Gastroesophageal sphincter (tissue), 4 donors: ENCODE measurements around the gene RUNX2. TPM values are rescaled to one million over a fixed set of nuclear protein-coding genes. Genes with fewer than 3 reads are reported as not detected.

ENCODE experiments used
- ATAC-seq: fragments of 150-250 bp; one replicate; pipeline ENCODE4 v1.9.1; 2016; ENCODE audit warnings: mild to moderate bottlenecking, moderate library complexity
- H3K27ac ChIP-seq, 4 donors: fragments of 200-600 bp; sonication (generic) in 3 of 4; 1 replicate in 3 of 4; 2 replicates in 1 of 4; pipeline ENCODE4 v1.5.1; 2016 to 2019
- H3K27me3 ChIP-seq: fragments of 200-600 bp; sonication (generic); one replicate; pipeline ENCODE4 v1.5.1; 2019
- H3K36me3 ChIP-seq, 2 donors: fragments of 200-600 bp; sonication (generic); one replicate each; pipeline ENCODE4 v1.5.1; 2019; ENCODE audit warnings: control low read depth in 1 of 2
- H3K4me1 ChIP-seq, 3 donors: fragments of 200-600 bp; sonication (generic); 1 replicate in 2 of 3; 2 replicates in 1 of 3; pipeline ENCODE4 v1.5.1; 2016 to 2019; ENCODE audit warnings: control low read depth in 2 of 3
- H3K4me3 ChIP-seq, 2 donors: fragments of 200-600 bp; sonication (generic); one replicate each; pipeline ENCODE4 v1.5.1; 2019; ENCODE audit warnings: mild to moderate bottlenecking in 1 of 2, moderate library complexity in 1 of 2
- H3K9me3 ChIP-seq, 3 donors: fragments of 200-600 bp; sonication (generic); one replicate each; pipeline ENCODE4 v1.5.1; 2017 to 2019; ENCODE audit warnings: control low read depth in 2 of 3
- EP300 ChIP-seq: sonication (generic); formaldehyde crosslinking; IDR thresholded peaks from one replicate; pipeline ENCODE4 v1.6.1; 2017; ENCODE audit warnings: antibody characterized with exemption, mild to moderate bottlenecking
- POLR2A ChIP-seq, 2 donors: fragments of 450-650 bp; IDR thresholded peaks; one replicate each; pipeline ENCODE4 v1.6.1; 2017; ENCODE audit warnings: antibody characterized with exemption in 2 of 2, mild to moderate bottlenecking in 2 of 2, moderate library complexity in 1 of 2
- POLR2AphosphoS5 ChIP-seq: sonication (generic); formaldehyde crosslinking; IDR thresholded peaks from one replicate; pipeline ENCODE4 v1.6.1; 2017; ENCODE audit warnings: antibody characterized with exemption
- WGBS, 2 donors: methylation state at CpG; one replicate each; pipeline ENCODE4 v1.1.5; 2018; ENCODE audit warnings: low coverage in 1 of 2; 5-methylcytosine and 5-hydroxymethylcytosine counted together
- total RNA-seq, 4 donors: library from RNA; depleted of rRNA; stranded (reverse); fragments of >200 nt; gene quantifications; one replicate each; pipeline ENCODE4 v1.1.0, GENCODE V29; 2016
- TF ChIP-seq, protein P1 (sequence below), 4 experiments: fragments of 200-600 bp in 2 of 4; fragments of 450-650 bp in 2 of 4; sonication (generic) in 1 of 4; IDR thresholded peaks; one replicate each; pipeline ENCODE4 v1.5.1; 2017 to 2019; ENCODE audit warnings: antibody characterized with exemption in 4 of 4, mild to moderate bottlenecking in 2 of 4, moderate library complexity in 2 of 4

RUNX2 gene
- total RNA-seq, 4 donors from 2014 or later = 0.16 to 0.94 (median 0.65) TPM

GRCh38 chr6:45574885-45575284 lies 246.8 kb downstream of the RUNX2 start:
- Histone ChIP-seq H3K27ac (no peak overlapping the region), H3K4me3 (no peak overlapping the region), H3K27me3 (no peaks in the 10 kb centered on the region), H3K4me1 (peaks cover 0 to 10% (median 0%) of the 10 kb centered on the region in 3 donors), H3K36me3 (no peaks in the 10 kb centered on the region), H3K9me3 (no peaks in the 10 kb centered on the region)
- WGBS, 2 donors = no CpG with 5 or more reads among the region's 1 CpG
- no peak for ATAC-seq
- no peak for TF ChIP-seq POLR2A (IDR thresholded peaks at IDR 0.05)

- peaks cover 0 to 10% (median 0%) of the 10 kb centered on the region in 3 donors for H3K4me1 ChIP-seq
- no peak overlapping the region for H3K4me3 ChIP-seq
- no peak overlapping the region for H3K27ac ChIP-seq
- ATAC-seq = no peak
- peaks cover 0 to 2% (median 0%) of the 10 kb centered on the region in 3 donors for H3K9me3 ChIP-seq
- no peaks in the 10 kb centered on the region for H3K27me3 ChIP-seq
- TF ChIP-seq POLR2A (IDR thresholded peaks at IDR 0.05) = no peak
- TF ChIP-seq, protein P1, sequence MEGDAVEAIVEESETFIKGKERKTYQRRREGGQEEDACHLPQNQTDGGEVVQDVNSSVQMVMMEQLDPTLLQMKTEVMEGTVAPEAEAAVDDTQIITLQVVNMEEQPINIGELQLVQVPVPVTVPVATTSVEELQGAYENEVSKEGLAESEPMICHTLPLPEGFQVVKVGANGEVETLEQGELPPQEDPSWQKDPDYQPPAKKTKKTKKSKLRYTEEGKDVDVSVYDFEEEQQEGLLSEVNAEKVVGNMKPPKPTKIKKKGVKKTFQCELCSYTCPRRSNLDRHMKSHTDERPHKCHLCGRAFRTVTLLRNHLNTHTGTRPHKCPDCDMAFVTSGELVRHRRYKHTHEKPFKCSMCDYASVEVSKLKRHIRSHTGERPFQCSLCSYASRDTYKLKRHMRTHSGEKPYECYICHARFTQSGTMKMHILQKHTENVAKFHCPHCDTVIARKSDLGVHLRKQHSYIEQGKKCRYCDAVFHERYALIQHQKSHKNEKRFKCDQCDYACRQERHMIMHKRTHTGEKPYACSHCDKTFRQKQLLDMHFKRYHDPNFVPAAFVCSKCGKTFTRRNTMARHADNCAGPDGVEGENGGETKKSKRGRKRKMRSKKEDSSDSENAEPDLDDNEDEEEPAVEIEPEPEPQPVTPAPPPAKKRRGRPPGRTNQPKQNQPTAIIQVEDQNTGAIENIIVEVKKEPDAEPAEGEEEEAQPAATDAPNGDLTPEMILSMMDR (IDR thresholded peaks at IDR 0.05) = no peak
- no peak for TF ChIP-seq POLR2AphosphoS5
- TF ChIP-seq EP300 = no peak
- whole genome bisulfite sequencing, 2 donors = 82 to 91% methylated on average over 3 to 11 of the region's 15 CpGs
- H3K36me3 ChIP-seq = no peaks in the 10 kb centered on the region
Measured at GRCh38 chr6:45576648-45577624, 248.8 kb downstream of the RUNX2 start.

- H3K4me3 ChIP-seq = no peak overlapping the region
- peaks cover 0 to 10% (median 0%) of the 10 kb centered on the region in 3 donors for H3K9me3 ChIP-seq
- TF ChIP-seq, protein P1 (IDR thresholded peaks at IDR 0.05) = no peak
- TF ChIP-seq POLR2AphosphoS5 (no peak), EP300 (no peak), POLR2A (IDR thresholded peaks at IDR 0.05) (no peak)
- no peaks in the 10 kb centered on the region for H3K36me3 ChIP-seq
- H3K27me3 ChIP-seq = no peaks in the 10 kb centered on the region
- no peak for ATAC-seq
- WGBS, 2 donors = 63 to 84% methylated on average over 9 of the region's 9 CpGs
- H3K27ac ChIP-seq = no peak overlapping the region
- H3K4me1 ChIP-seq = peaks cover 0 to 10% (median 0%) of the 10 kb centered on the region in 3 donors
Measured at GRCh38 chr6:45577836-45578504, 249.8 kb downstream of the RUNX2 start.

DNA sequence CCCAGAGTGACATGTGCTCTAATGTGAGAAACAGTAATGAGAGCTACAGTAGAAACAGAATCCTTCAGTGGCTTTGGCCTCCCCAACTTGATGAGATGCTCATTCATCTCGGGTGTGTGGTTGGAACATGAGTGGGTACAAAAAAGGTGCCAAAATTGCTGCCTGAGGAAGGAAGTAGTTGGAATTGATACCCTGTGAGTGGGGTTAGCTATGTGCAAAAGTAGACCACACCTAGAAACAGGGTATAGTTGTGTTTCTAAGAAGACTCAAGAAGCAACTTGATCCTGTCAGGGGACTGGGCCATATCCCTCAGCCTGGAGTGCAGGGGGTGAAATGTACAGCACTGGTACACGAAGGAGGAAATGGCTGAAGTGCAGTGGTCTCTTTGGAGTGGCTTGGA lies 256.0 kb downstream of the RUNX2 start:
- peaks cover 0 to 10% (median 0%) of the 10 kb centered on the region in 3 donors for H3K9me3 ChIP-seq
- WGBS, 2 donors = 100% methylated on average over 1 to 2 of the region's 2 CpGs
- H3K27me3 ChIP-seq = peaks cover 10% of the 10 kb centered on the region
- H3K27ac ChIP-seq = no peak overlapping the region
- no peak for ATAC-seq
- no peaks in the 10 kb centered on the region for H3K4me1 ChIP-seq
- TF ChIP-seq EP300 (no peak), POLR2AphosphoS5 (no peak), POLR2A (IDR thresholded peaks at IDR 0.05) (no peak)
- TF ChIP-seq, protein P1 (IDR thresholded peaks at IDR 0.05) = no peak
- no peaks in the 10 kb centered on the region for H3K36me3 ChIP-seq
- H3K4me3 ChIP-seq = no peak overlapping the region
